GM12873 (cell line): ENCODE results near the gene MICU1.
A peak's percentile ranks its signal among the peaks of the same experiment; 100 is the strongest.

Experiments used
- CTCF ChIP-seq: IDR thresholded peaks from 2 replicates; pipeline ENCODE4 v1.5.1; 2012; ENCODE audit warnings: low read depth, mild to moderate bottlenecking, moderate library complexity, low read length, control low read depth; ENCODE audit not compliant: insufficient read depth; ENCODE audit errors: missing control alignments

MICU1 gene

GRCh38 chr10:72330069-72330426, 295.8 kb downstream of the MICU1 start:
- TF ChIP-seq CTCF, result no peak

- no peak for TF ChIP-seq CTCF
These were observed 296.4 kb downstream of the MICU1 start for GRCh38 chr10:72329290-72330068.

- TF ChIP-seq CTCF, result no peak
These were observed 297.1 kb downstream of the MICU1 start for GRCh38 chr10:72328829-72329204.

- TF ChIP-seq CTCF, result peak; percentile 53
These were observed 297.6 kb downstream of the MICU1 start for GRCh38 chr10:72328045-72328828.

- TF ChIP-seq CTCF, result no peak
These were observed 302.1 kb downstream of the MICU1 start for GRCh38 chr10:72323771-72324191.

- no peak for TF ChIP-seq CTCF
These were observed 302.6 kb downstream of the MICU1 start for GRCh38 chr10:72323108-72323749.
